GM21360 (cell line): Measurements from ENCODE around the gene ZNF609.
"Not testable (repeated sequence)": the region's sequence is repeated elsewhere in the genome, so short reads cannot be mapped to it uniquely, and the experiment has no call there.

Experiments
- ATAC-seq: cut with Tn5 transposase; IDR thresholded peaks from one replicate; pipeline ENCODE4 v1.9.1; 2021; ENCODE audit warnings: mild to moderate bottlenecking, moderate library complexity; ENCODE audit not compliant: unreplicated experiment

ZNF609 gene

DNA sequence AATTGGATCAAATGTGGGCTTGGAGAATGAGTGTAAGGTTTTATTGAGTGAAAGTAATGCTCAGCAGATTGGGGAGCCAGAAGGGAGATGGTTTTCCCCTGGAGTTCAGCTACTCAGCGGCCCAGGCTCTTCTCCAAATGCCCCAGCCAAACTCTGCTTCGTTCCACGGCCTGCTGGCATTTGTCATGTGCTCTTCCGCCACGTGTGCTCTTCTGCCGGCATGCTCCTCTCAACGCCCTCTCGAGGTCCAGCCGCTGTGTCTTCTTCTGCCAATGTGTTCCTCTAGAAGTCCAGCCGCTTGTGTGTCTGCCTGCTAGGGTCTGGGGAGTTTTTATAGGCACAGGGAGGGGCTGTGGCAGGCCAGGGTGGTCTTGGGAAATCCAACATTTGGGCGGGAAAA lies 158.2 kb downstream of the ZNF609 start:
- ATAC-seq, result no peak

DNA sequence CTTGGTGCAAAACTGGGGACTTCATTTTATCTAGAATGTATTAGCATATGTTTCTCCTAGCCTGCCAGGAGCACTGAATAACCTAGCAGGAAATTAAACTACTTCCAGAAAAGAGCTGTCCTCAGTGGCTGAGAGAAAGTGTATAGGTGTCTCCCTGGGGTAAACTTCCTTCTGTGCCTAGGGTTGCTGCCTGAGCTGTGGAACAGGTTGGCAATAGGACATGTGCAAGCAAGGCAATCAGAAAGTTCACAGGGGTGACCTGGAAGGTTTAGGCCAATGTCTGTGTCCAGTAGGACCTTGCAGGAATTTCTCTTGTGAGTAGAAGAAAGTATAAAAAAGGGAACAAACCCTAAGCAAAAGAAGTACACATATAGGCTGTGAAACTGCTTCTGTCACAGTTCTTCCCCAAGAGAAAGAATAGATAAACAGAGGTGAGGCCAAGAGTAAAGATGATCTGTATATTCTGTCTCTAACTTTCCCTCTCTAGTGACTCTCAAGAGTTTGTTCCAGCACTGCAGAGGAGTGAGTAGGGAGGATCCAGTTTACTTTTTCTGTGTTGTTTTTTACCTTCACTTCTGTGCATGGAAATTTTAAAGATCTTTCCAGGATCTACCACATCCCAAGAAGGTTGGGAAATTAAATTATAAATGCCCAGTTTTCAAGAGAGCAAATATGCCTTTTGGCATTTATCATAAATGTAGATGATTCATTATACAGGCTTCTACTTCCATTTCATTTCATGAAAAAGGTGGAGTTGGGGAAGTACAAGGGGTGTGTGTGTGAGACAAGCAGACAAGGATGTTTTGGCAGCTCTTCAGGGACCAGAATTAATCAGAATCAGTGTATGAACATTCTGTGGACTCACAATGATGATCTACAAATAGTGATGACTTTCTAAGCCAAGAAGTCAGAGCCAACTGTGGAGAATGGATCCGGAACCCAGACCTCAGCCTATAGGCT lies 159.8 kb downstream of the ZNF609 start:
- no peak for ATAC-seq

DNA sequence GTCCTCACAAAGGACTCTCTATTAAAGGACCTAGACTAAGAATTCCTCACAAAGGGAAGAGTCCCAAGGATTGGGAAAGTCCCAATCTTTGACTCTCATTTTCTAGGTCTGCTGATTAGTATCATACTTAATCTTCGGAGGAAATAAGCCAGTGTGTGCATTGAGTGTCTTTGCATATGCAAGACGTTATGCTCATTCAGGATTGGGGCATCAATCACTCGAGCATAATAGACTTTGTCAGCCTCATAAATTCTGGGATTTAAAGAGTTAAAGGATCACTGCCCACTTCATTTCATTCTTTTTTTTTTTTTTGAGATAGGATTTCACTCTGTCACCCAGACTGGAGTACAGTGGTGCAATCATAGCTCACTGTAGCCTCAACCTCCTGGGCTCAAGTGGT lies 160.7 kb downstream of the ZNF609 start:
- ATAC-seq, result no peak

DNA sequence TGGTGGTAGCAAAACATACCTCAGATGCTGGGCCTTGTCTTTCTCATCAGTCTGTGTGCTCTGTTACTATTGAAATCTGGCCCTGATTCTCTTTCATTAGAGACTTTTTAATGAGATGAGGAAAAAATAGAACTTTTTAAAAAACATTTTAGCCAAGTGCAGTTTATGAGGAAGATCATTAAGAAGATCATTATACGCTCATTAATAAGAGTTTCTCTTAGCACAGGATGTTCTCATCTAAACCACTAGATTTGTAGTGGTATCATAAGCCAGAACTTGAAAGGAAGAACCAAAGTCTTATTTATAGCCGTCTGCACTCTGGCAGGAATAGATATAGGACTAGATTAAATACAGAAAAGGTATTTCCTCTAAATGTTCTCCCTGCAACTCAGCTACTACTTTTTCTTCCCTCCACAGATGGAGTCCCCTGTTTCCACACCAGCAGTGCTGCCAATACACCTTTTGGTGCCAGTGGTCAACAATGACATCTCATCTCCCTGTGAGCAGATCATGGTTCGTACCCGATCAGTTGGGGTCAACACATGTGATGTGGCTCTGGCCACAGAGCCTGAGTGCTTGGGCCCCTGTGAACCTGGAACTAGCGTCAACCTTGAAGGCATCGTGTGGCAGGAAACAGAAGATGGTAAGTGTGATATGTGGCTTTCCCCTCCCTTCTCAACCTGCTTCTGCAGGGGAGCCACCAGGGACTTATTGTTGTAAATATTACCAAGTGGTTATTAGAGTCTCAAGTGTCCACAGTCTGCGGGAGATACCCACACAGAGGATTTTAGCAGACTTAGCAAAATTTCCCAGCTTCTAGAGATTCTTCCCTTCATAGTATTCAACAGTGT lies 162.3 kb downstream of the ZNF609 start:
- no peak for ATAC-seq

DNA sequence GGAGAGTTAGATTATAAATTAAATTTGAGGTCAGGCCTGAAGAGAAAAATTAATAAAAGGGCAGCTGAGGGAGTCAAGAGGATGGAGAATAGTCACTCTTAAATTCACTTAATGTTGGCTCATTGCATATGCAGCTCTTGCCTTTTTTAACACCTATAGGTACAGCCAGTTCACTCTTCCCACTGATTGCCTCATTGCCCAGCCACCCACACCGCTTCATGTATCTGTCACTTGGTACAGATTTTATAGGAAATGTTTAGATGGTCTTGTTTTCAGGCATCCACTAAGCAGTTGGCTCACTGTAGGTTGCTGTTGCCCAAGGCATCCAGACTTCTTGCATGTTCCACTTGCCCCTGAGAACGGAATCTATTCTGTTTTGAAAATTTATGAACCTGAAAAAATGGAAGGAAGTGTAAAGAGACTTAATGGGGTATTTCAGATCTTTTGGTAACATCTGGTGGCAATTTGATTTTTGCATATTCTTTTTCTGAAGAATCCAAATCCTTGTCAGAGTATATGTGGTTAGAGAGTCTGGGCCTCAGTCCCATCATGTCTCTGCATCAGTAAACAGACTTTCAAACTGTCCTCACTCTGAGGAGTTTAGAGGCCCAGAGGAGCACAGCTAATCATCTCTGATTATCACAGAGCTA lies 163.1 kb downstream of the ZNF609 start:
- no peak for ATAC-seq

DNA sequence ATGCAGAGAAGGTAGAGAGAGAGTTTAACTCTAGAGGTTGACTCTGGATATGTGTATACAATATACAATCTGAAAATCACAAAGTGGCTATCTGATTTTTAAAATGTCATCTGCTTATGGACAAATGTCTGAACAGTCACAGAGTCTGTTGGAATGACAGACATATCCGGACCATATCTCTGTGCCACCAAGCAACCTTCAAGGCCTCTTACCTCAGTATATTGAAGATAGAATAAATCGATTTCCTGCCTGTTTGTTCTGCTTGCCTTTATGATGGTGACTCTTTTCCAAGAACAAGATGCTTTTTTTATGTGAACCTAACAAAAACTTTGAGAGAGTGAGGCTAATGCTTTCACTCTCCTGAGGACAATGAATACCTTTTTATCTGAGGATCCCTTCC lies 163.9 kb downstream of the ZNF609 start:
- ATAC-seq, result no peak

DNA sequence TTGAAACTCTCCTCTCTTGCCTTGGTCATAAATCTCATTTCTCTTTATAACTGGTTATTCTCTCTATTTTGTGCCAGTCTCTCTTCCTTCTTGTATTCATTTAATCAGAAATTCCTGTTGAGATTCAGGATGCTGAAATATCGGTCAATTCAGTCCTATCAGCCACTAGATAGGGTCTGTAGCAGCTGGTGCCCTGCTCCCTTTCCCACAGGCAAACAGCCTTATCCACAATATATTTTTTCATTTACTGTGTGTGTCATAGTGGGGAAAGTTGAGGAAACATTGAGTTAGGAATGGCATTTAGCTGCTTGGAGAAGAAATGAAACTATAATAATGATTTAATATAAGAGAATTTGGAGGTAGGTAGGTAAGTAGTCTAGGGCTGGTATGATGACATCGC lies 168.7 kb downstream of the ZNF609 start:
- ATAC-seq, result no peak

DNA sequence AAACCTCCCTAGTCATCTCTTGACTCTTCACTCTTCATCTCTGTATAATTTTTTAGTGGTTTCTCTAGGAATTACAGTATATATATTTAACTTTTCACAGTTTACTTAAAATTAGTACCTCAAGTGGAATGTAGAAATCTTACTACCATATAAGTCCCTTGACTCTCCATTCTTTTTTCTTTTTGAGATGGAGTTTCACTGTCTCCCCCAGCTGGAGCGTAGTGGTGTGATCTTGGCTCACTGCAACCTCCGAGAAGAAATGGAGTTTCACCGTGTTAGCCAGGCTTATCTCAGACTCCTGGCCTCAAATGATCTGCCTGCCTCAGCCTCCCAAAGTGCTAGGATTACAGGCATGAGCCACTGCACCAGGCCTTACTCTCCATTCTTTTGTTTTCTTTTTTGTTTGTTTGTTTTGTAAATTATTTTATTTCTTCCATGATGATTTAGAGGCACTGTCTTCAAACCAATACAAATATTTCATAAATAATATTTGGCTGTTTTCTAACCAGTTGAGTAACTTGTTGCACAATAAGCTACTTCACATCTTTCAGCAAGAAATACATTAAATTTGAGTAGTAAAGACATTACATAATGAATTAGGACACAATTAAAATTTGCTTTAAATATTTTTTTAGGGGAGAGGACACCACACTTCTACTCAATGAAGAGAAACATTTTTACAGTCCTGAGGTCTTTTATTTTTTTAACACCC lies 170.2 kb downstream of the ZNF609 start:
- ATAC-seq, result no peak

DNA sequence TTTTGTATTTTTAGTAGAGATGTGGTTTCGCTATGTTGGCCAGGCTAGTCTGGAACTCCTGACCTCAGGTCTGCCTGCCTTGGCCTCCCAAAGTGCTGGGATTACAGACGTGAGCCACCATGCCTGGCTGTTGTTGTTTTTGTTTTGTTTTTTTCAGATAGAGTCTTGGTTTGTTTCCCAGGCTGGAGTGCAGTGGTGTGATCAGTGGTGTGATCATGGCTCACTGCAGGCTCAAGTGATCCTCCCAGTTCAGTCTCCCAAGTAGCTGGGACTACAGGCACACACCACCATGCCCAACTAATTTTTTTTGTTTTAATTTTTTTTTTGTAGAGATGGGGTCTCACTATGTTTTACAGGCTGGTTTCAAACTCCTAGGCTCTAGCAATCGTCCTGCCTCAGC lies 172.3 kb downstream of the ZNF609 start:
- not testable (repeated sequence) for ATAC-seq

DNA sequence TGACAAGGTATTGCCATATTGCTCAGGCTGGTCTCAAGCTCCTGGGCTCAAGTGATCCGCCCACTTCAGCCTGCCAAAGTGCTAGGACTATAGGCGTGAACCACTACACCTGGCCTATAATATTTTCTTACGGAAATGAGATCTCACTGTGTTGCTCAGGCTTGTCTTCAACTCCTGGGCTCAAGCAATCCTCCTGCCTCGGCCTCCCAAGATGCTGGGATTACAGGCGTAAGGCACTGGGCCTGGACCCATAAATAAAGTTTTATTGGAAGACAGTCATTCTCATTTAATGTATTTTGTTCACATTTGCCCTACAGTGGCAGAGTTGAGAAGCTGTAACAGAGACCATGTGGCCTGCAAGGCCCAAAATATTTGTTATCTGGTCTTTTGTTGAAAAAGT lies 173.0 kb downstream of the ZNF609 start:
- no peak for ATAC-seq

DNA sequence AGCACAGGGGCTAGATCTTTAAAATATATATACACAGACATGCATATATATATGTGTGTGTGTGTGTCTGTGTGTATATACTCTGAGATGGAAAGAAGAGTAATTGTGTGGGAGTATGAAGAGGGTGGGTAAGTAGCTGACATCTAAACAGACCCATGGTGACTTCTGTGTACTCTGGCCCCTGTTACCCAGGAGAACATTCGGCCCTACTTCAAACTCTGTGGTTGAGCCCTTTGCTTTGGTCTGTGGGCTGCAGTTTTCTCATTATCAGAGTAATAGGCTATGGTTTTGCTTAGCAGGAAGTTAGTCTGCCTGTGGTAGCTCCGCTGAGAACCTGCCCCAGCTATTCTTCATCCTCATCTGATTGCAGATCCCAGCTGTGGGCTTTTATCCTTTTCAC lies 173.6 kb downstream of the ZNF609 start:
- ATAC-seq, result peak; percentile 54

DNA sequence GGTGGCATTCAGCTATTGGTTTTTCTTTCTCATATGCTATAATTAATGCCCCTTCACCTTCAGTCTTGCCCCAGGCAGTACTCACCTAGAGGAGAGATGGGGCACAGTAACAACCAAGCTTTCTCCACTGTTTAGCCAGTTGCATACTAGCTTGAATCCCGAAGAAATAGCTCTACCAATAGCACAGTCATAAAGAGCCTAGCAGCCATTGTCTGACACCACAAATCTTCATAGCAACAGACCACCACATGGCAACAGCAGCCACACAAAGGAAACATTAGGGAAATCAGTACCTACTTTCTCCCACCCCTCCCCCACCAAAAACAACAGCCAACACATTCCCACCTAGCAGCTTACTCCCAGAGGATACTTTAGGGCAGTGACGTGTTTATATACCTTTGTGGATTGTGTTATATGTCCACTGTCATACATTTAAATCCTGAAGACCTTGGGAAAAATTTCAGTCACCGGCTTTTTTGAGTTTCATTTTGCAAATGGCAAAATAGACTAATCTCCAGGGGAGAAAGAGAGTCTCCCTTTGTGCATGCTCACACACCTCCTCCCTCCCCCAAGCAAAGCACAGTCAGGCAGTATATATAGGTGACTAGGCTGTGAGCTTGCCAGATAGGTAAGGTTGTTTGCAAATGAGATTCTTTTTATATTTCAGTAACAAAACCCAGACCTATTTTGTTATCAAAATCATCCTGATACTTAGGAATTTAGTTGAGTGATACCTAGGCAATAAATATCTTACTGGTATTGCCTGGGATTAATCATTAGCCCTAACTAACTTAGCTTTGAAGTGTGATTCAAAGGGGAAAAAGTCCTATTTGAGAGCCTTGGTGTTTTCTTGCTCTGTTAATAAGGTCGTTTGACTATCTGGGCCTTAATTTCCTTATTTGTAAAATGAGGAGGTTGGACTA lies 174.5 kb downstream of the ZNF609 start:
- ATAC-seq, result peak; percentile 43

DNA sequence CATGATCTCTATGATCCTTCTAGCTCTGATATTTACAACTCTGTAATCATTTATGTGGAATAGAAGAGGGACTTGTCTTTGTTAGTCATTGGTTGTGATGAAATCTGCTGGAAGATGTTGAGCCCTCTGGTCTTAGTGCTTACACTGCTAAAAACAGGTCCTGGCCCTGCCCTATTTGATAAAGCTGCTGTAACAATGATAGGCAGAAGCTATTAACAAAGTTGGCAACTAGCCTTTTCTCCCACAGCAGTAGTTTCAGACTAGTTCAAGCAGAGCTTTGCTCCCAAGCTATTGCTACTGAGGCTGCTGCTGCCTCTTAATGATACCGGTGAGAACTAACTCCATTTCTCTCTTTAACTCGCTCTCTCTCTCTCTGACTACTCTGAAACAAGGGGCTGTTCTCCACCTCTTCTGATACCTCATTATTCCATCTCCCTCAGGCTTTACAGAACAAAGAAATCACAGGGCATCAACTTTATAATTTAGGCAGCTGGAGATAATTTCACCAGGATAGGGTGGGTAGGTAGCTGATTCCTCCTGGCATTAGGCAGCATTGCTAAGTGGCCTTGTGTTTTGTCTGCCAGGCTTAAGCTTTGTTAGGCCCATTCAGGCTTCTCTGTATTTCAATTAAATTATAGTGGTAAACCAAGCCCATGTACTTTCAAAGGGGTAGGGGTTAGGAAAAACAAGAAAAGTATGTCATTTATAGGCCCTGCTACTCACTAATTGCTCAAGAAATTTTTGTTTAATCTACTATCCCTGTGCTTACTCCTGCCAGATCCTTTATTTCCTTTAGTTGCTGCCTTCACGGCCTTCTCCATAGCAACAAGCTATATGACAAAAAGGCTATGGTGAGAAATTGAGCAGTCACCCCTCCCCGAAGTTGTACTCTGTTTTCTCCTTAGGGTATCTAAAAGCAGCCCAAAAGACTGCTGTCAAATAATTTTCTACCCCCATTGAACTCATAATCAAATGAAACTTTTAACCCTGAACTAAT lies 175.4 kb downstream of the ZNF609 start:
- no peak for ATAC-seq

DNA sequence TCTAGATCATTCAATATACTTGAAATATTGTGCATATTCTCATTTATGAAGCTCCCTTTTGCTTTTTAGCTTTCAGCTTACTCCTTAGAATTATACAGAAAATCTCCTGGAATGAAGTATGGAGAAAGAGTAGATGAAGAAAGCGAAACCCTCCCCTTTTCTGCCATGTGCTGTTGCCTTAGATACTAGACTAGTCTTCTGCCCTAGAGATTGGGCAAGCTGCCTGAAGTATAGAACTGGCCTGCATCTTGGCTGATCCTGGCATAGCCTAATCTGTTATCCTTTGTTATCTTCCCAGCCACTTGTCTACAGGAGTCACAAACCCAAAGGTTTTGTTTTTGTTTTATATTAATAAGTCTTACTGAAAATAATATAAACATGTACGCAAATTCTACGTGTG lies 176.2 kb downstream of the ZNF609 start:
- no peak for ATAC-seq

DNA sequence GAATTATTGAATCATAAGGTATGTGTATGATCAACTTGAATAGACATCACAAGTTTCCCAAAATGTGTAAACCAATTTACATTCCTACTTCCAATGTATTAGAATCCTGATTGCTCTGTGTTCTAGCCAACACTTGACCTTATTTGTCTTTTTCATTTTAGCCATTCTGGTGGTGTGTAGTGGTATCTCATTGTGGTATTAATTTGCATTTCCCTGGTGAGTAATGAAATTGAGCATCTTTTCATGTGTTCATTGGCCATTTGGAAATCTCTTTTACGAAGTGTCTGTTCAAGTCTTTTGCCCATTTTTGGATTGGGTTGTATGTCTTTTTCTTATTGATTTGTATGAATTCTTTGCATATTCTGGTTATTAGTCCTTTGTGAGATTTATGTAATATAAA lies 177.0 kb downstream of the ZNF609 start:
- no peak for ATAC-seq

DNA sequence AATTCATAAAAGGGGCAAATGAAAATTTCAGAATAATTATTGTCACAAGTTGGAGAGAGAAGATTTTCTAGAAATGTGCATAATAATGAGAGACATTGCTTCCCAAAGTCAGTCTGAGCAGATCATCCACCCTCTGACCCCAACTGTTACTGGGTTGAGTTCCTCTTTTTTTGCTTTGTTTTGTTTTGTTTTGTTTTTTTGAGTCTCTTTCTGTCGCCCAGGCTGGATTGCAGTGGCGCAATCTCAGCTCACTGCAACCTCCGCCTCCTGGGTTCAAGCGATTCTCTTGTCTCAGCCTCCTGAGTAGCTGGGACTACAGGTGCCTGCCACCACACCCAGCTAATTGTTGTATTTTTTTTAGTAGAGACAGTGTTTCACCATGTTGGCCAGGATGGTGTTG lies 179.4 kb downstream of the ZNF609 start:
- not testable (repeated sequence) for ATAC-seq

DNA sequence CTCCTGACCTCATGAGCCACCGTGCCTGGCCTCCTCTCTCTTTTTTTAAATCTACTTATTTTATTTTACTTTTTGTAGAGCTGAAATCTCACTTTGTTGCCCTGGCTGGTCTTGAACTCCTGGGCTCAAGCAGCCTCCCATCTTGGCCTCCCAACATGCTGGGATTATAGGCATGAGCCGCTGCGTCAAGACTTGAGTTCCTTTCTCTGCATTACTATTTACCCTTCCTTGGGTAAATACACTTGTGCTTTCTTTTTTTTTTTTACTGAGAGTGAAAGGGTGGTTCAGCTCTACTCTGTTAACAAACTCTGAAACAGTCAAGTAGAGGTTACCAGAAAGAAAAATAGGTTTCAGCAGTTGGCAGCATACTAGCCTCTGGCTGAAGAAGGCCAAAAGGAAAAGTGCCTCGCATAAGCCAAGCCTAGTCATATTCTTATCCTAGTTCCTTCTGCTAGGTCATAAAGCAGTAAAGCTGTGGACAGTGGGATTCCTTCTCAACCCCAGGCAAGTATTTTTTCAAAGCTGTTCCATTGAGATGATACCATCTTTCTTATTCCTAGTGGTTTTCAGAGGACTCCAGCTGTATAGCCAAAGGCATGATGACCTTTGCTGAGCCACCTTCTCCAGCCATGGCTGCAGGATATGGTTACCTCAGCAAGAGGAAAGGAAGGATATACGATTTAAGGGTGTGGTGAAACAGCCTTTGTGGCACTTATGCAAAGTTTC lies 179.9 kb downstream of the ZNF609 start:
- no peak for ATAC-seq

DNA sequence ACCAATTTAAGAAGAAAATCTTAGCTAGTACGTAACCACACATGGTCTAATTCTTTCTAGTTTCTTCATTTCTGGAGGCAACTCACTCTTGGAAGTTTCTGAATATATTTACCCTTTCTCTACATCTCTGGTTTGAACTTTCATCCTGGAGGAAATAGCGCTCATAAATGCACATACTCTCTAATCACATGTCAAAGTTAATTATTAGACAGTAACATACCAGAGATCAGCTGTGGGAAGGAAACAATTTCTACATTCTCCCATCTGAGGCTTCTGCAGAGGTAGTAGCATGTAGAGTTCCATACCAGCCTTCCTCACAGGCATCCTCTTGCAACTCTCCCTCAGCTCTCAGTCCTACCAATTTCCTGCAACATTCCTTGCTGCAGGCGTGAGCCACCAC lies 182.5 kb downstream of the ZNF609 start:
- no peak for ATAC-seq
